Trophoblast cell (in vitro differentiated cells and primary cell): ENCODE data around the gene FAM209B.
A peak's percentile ranks its signal among the peaks of the same experiment; 100 is the strongest.

Experiments used
- DNase-seq, 2 donors: peaks; one replicate each; pipeline ENCODE4 v3.0.0-alpha.2; 2016
- H2AFZ ChIP-seq: 2 replicates; pipeline ENCODE4 v1.6.1; 2013; ENCODE audit warnings: low read length, moderate library complexity, mild to moderate bottlenecking; ENCODE audit not compliant: insufficient read depth, poor library complexity
- H2AK5ac ChIP-seq: 2 replicates; pipeline ENCODE4 v1.6.1; 2013; ENCODE audit warnings: mild to moderate bottlenecking, low read length
- H2BK120ac ChIP-seq: 2 replicates; pipeline ENCODE4 v1.6.1; 2013; ENCODE audit warnings: low read length, mild to moderate bottlenecking, moderate library complexity; ENCODE audit not compliant: insufficient read depth, poor library complexity
- H2BK12ac ChIP-seq: 2 replicates; pipeline ENCODE4 v1.6.1; 2013; ENCODE audit warnings: mild to moderate bottlenecking, low read length, moderate library complexity
- H2BK5ac ChIP-seq: 2 replicates; pipeline ENCODE4 v1.6.1; 2013; ENCODE audit warnings: low read length, low read depth, moderate library complexity, mild to moderate bottlenecking; ENCODE audit not compliant: poor library complexity
- H3K14ac ChIP-seq: 2 replicates; pipeline ENCODE4 v1.6.1; 2013; ENCODE audit warnings: mild to moderate bottlenecking, low read length
- H3K18ac ChIP-seq: 2 replicates; pipeline ENCODE4 v1.6.1; 2013; ENCODE audit warnings: mild to moderate bottlenecking, low read length
- H3K23ac ChIP-seq: 2 replicates; pipeline ENCODE4 v1.6.1; 2013; ENCODE audit warnings: low read length
- H3K27ac ChIP-seq: 2 replicates; pipeline ENCODE4 v1.5.1; 2013; ENCODE audit warnings: low read depth, mild to moderate bottlenecking, inconsistent platforms, low read length, moderate library complexity
- H3K27me3 ChIP-seq: 2 replicates; pipeline ENCODE4 v1.6.1; 2013; ENCODE audit warnings: inconsistent platforms, mild to moderate bottlenecking, low read length, moderate library complexity; ENCODE audit not compliant: insufficient read depth
- H3K36me3 ChIP-seq, 2 experiments: 1 replicate in 1 of 2; 2 replicates in 1 of 2; pipeline ENCODE4 v1.6.1; 2013; ENCODE audit warnings: low read length in 2 of 2, mild to moderate bottlenecking in 2 of 2, moderate library complexity in 1 of 2; ENCODE audit not compliant: insufficient read depth in 2 of 2, control insufficient read depth in 1 of 2
- H3K4ac ChIP-seq: 2 replicates; pipeline ENCODE4 v1.6.1; 2013; ENCODE audit warnings: low read depth, mild to moderate bottlenecking, low read length, moderate library complexity
- H3K4me1 ChIP-seq, 2 experiments: 1 replicate in 1 of 2; 2 replicates in 1 of 2; pipeline ENCODE4 v1.6.1; 2013; ENCODE audit warnings: low read length in 2 of 2, mild to moderate bottlenecking in 2 of 2, moderate library complexity in 1 of 2; ENCODE audit not compliant: insufficient read depth in 2 of 2, control insufficient read depth in 1 of 2
- H3K4me2 ChIP-seq: 2 replicates; pipeline ENCODE4 v1.6.1; 2013; ENCODE audit warnings: inconsistent platforms, mild to moderate bottlenecking, low read length, moderate library complexity
- H3K4me3 ChIP-seq: 2 replicates; pipeline ENCODE4 v1.5.1; 2013; ENCODE audit warnings: mild to moderate bottlenecking, low read depth, low read length, inconsistent platforms
- H3K79me1 ChIP-seq: one replicate; pipeline ENCODE4 v1.6.1; 2013; ENCODE audit warnings: low read length
- H3K79me2 ChIP-seq: 2 replicates; pipeline ENCODE4 v1.6.1; 2013; ENCODE audit warnings: low read length, mild to moderate bottlenecking; ENCODE audit not compliant: control insufficient read depth, insufficient read depth, poor library complexity
- H3K9ac ChIP-seq: 2 replicates; pipeline ENCODE4 v1.6.1; 2013; ENCODE audit warnings: mild to moderate bottlenecking, low read length
- H3K9me3 ChIP-seq: 2 replicates; pipeline ENCODE4 v1.6.1; 2013; ENCODE audit warnings: low read depth, mild to moderate bottlenecking, control low read depth, inconsistent platforms, low read length; ENCODE audit not compliant: insufficient read depth
- H4K12ac ChIP-seq: 2 replicates; pipeline ENCODE4 v1.6.1; 2013; ENCODE audit warnings: low read depth, mild to moderate bottlenecking, low read length, moderate library complexity
- H4K8ac ChIP-seq: 2 replicates; pipeline ENCODE4 v1.6.1; 2013; ENCODE audit warnings: low read depth, mild to moderate bottlenecking, low read length, moderate library complexity
- H4K91ac ChIP-seq: one replicate; pipeline ENCODE4 v1.6.1; 2013; ENCODE audit warnings: low read depth, mild to moderate bottlenecking, low read length, moderate library complexity
- WGBS: extraction: QIAGEN DNeasy Blood & Tissue Kit; methylation state at CpG from one replicate; pipeline ENCODE4 v1.1.7; 2013; ENCODE audit warnings: missing lambda C conversion rate; ENCODE audit not compliant: insufficient read length, insufficient coverage; ENCODE audit errors: extremely low coverage; 5-methylcytosine and 5-hydroxymethylcytosine counted together

FAM209B gene

GRCh38 chr20:56501116-56501515, 31.9 kb upstream of the FAM209B start:
- no peak overlapping the region for H3K27ac ChIP-seq
- DNase-seq = no peak
- no peak overlapping the region for H3K4me2 ChIP-seq
- no peak overlapping the region for H2BK12ac ChIP-seq
- H3K79me2 ChIP-seq = no peaks in the 10 kb centered on the region
- no peak overlapping the region for H2AK5ac ChIP-seq
- H4K12ac ChIP-seq = no peak overlapping the region
- no CpG with 5 or more reads among the region's 1 CpG for WGBS
- peaks cover 3 to 5% of the 10 kb centered on the region in 2 experiments for H3K36me3 ChIP-seq
- no peak overlapping the region for H3K4me3 ChIP-seq
- no peaks in the 10 kb centered on the region for H3K79me1 ChIP-seq
- H3K27me3 ChIP-seq = no peaks in the 10 kb centered on the region
- H3K23ac ChIP-seq = no peak overlapping the region
- H4K8ac ChIP-seq = no peak overlapping the region
- no peak overlapping the region for H3K4ac ChIP-seq
- no peak overlapping the region for H2AFZ ChIP-seq
- no peak overlapping the region for H4K91ac ChIP-seq
- H3K9ac ChIP-seq = no peak overlapping the region
- H3K18ac ChIP-seq = no peak overlapping the region
- H3K4me1 ChIP-seq = peaks cover 9 to 10% of the 10 kb centered on the region in 2 experiments
- no peak overlapping the region for H3K14ac ChIP-seq
- no peak overlapping the region for H2BK120ac ChIP-seq
- no peaks in the 10 kb centered on the region for H3K9me3 ChIP-seq
- no peak overlapping the region for H2BK5ac ChIP-seq

GRCh38 chr20:56503916-56504315, 29.1 kb upstream of the FAM209B start:
- DNase-seq = no peak
- Histone ChIP-seq H3K9me3 (no peaks in the 10 kb centered on the region), H2AK5ac (no peak overlapping the region), H3K9ac (no peak overlapping the region), H4K91ac (no peak overlapping the region), H3K4ac (no peak overlapping the region), H3K36me3 (peaks cover 0 to 2% of the 10 kb centered on the region in 2 experiments), H3K4me3 (no peak overlapping the region), H2BK120ac (no peak overlapping the region), H4K12ac (no peak overlapping the region), H3K4me1 (peaks cover 3 to 6% of the 10 kb centered on the region in 2 experiments), H3K14ac (no peak overlapping the region), H2BK12ac (no peak overlapping the region), H3K27ac (peak overlapping the region; percentile 48), H3K79me1 (no peaks in the 10 kb centered on the region), H3K4me2 (no peak overlapping the region), H2AFZ (no peak overlapping the region), H3K27me3 (no peaks in the 10 kb centered on the region), H3K18ac (peak overlapping the region; percentile 0), H2BK5ac (no peak overlapping the region), H4K8ac (no peak overlapping the region), H3K79me2 (no peaks in the 10 kb centered on the region), H3K23ac (no peak overlapping the region)
- no CpG with 5 or more reads among the region's 8 CpGs for WGBS

DNA sequence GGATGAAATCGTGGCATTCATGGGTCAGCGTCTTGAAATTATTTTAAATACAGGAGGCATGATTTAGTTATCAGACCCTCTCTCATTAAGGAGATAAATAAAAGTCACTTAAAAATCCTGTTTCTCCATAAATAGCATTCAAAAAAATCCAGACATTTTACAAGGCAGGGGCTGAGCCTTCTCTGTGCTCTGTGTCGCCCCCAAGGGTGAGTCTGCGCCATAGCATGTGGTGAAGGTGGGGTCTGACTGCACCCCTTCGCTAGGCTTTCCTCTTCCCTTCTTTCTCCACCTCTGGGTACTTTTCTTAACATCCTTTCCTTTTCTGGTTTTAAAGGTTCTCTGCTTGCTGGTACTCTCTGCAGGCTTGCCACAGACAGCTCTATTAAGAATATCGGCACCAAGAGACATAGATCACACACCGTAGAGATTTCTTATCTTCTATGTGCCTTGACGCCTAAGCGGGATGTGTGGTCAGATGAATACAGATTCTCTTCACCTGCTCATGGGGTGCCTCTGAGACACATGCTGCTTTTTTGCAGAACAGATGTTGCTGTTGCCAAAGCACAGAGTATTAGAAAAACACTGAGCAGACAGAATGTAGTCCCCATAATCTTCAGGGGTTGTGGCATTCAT, 28.6 kb upstream of the FAM209B start:
- H2BK12ac ChIP-seq = no peak overlapping the region
- H3K4me2 ChIP-seq = no peak overlapping the region
- H3K9ac ChIP-seq = no peak overlapping the region
- WGBS = no CpG with 5 or more reads among the region's 9 CpGs
- H2AK5ac ChIP-seq = no peak overlapping the region
- H3K27ac ChIP-seq = peak overlapping the region; percentile 48
- H3K9me3 ChIP-seq = no peaks in the 10 kb centered on the region
- no peak overlapping the region for H3K4ac ChIP-seq
- no peaks in the 10 kb centered on the region for H3K27me3 ChIP-seq
- no peak overlapping the region for H3K14ac ChIP-seq
- H2BK120ac ChIP-seq = no peak overlapping the region
- H4K91ac ChIP-seq = no peak overlapping the region
- H2BK5ac ChIP-seq = no peak overlapping the region
- no peak overlapping the region for H2AFZ ChIP-seq
- no peak overlapping the region for H4K12ac ChIP-seq
- peaks cover 3 to 6% of the 10 kb centered on the region in 2 experiments for H3K4me1 ChIP-seq
- DNase-seq = no peak
- H3K18ac ChIP-seq = no peak overlapping the region
- no peaks in the 10 kb centered on the region for H3K79me2 ChIP-seq
- no peak overlapping the region for H3K23ac ChIP-seq
- H3K4me3 ChIP-seq = no peak overlapping the region
- H4K8ac ChIP-seq = no peak overlapping the region
- H3K79me1 ChIP-seq = no peaks in the 10 kb centered on the region
- peaks cover 0 to 1% of the 10 kb centered on the region in 2 experiments for H3K36me3 ChIP-seq

DNA sequence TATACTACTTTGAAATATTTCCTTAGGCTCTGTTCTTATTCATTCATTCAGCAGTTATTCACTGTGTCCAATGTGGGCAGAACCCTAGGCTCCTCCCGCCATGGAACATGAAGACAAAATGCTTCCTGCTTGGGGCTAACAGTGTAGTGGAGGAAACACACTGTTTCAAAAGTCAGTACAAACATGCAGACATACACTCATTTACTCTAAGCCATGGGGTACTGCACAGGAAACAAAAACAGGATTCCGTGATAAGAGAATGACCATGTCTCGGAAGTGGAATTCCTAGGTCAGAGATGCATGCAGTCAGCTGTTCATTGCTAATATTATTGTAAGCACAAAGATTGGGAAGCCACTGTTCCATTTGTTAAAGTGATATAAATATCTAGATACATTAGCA, 26.9 kb upstream of the FAM209B start:
- no peaks in the 10 kb centered on the region for H3K36me3 ChIP-seq
- H3K27me3 ChIP-seq = no peaks in the 10 kb centered on the region
- H3K9me3 ChIP-seq = no peaks in the 10 kb centered on the region
- H3K4me3 ChIP-seq = no peak overlapping the region
- no peak overlapping the region for H3K18ac ChIP-seq
- H3K9ac ChIP-seq = no peak overlapping the region
- no peak overlapping the region for H2BK5ac ChIP-seq
- WGBS = no CpG with 5 or more reads among the region's 3 CpGs
- H2AK5ac ChIP-seq = no peak overlapping the region
- H4K12ac ChIP-seq = no peak overlapping the region
- H4K8ac ChIP-seq = no peak overlapping the region
- H3K4me2 ChIP-seq = no peak overlapping the region
- peaks cover 3 to 6% of the 10 kb centered on the region in 2 experiments for H3K4me1 ChIP-seq
- no peak overlapping the region for H3K14ac ChIP-seq
- no peak overlapping the region for H3K23ac ChIP-seq
- H2BK12ac ChIP-seq = no peak overlapping the region
- no peaks in the 10 kb centered on the region for H3K79me1 ChIP-seq
- no peak overlapping the region for H2BK120ac ChIP-seq
- no peak for DNase-seq
- no peak overlapping the region for H4K91ac ChIP-seq
- no peak overlapping the region for H3K27ac ChIP-seq
- H3K4ac ChIP-seq = no peak overlapping the region
- no peaks in the 10 kb centered on the region for H3K79me2 ChIP-seq
- H2AFZ ChIP-seq = no peak overlapping the region
